HepG2 (cell line): ENCODE results near the gene MAPRE3. TPM values are rescaled to one million over a fixed set of nuclear protein-coding genes. Genes with fewer than 3 reads are reported as not detected.
A peak's percentile ranks its signal among the peaks of the same experiment; 100 is the strongest.

Source experiments
- DR1 ChIP-seq: sonication (generic); formaldehyde crosslinking; IDR thresholded peaks from 2 replicates; pipeline ENCODE4 v1.8.0; 2021; ENCODE audit warnings: mild to moderate bottlenecking, missing genetic modification reagents, inconsistent platforms
- ISX ChIP-seq: sonication (generic); formaldehyde crosslinking; conservative IDR thresholded peaks from 2 replicates; pipeline ENCODE4 v1.5.0; 2020; ENCODE audit warnings: missing genetic modification reagents
- JUND ChIP-seq: sonication (generic); formaldehyde crosslinking; IDR thresholded peaks from 2 replicates; pipeline ENCODE4 v1.8.0; 2022; ENCODE audit warnings: mild to moderate bottlenecking, missing genetic modification reagents
- KLF9 ChIP-seq: IDR thresholded peaks from 2 replicates; pipeline ENCODE4 v1.6.1; 2016; ENCODE audit warnings: low read depth
- MBNL3 ChIP-seq: fragments of 250-450 bp; sonication (Bioruptor Pico); conservative IDR thresholded peaks from 2 replicates; pipeline ENCODE4 v1.8.0; 2022; ENCODE audit warnings: mild to moderate bottlenecking, inconsistent platforms
- MIER2 ChIP-seq: IDR thresholded peaks from 2 replicates; pipeline ENCODE4 v1.6.1; 2016; ENCODE audit warnings: missing biosample characterization, missing genetic modification reagents
- PHF8 ChIP-seq: sonication (generic); formaldehyde crosslinking; IDR thresholded peaks from 2 replicates; pipeline ENCODE4 v1.5.0; 2020; ENCODE audit warnings: missing genetic modification reagents
- PRPF4 ChIP-seq: fragments of 200-400 bp; formaldehyde crosslinking; IDR thresholded peaks from 2 replicates; pipeline ENCODE4 v1.6.1; 2016; ENCODE audit warnings: low read length, low read depth; ENCODE audit not compliant: poor library complexity, severe bottlenecking
- RFXANK ChIP-seq: IDR thresholded peaks from 2 replicates; pipeline ENCODE4 v1.6.1; 2016
- THAP11 ChIP-seq: IDR thresholded peaks from 2 replicates; pipeline ENCODE4 v1.6.1; 2016; ENCODE audit warnings: missing biosample characterization, missing genetic modification reagents
- ZBTB38 ChIP-seq: sonication (generic); formaldehyde crosslinking; IDR thresholded peaks from 2 replicates; pipeline ENCODE4 v1.5.1; 2020; ENCODE audit warnings: mild to moderate bottlenecking, missing genetic modification reagents
- ZFP90 ChIP-seq: sonication (generic); formaldehyde crosslinking; IDR thresholded peaks from 2 replicates; pipeline ENCODE4 v1.8.0; 2022; ENCODE audit warnings: missing genetic modification reagents, mild to moderate bottlenecking, inconsistent platforms, borderline replicate concordance
- ZNF333 ChIP-seq: sonication (generic); formaldehyde crosslinking; IDR thresholded peaks from 2 replicates; pipeline ENCODE4 v1.4.0; 2020; ENCODE audit warnings: mild to moderate bottlenecking, missing genetic modification reagents, borderline replicate concordance
- ZNF44 ChIP-seq: sonication (generic); formaldehyde crosslinking; IDR thresholded peaks from 2 replicates; pipeline ENCODE4 v1.5.1; 2020; ENCODE audit warnings: mild to moderate bottlenecking, missing genetic modification reagents
- ZNF564 ChIP-seq: sonication (generic); formaldehyde crosslinking; IDR thresholded peaks from 2 replicates; pipeline ENCODE4 v1.8.1; 2023; ENCODE audit warnings: mild to moderate bottlenecking, missing genetic modification reagents
- polyA plus RNA-seq, 8 experiments: library from polyadenylated mRNA; depleted of rRNA in 3 of 8; stranded (reverse) in 7 of 8; unstranded in 1 of 8; fragments of >200 nt; fragmentation: Illumina TruSeq in 4 of 8; extraction: Trizol in 4 of 8; gene quantifications; 2 replicates each; pipeline versions ENCODE4 v1.2.1 to v1.2.3, GENCODE V29; 2011 to 2016; ENCODE audit warnings: low read depth in 4 of 8, missing spikeins in 1 of 8, mixed read lengths in 1 of 8; ENCODE audit not compliant: insufficient read depth in 1 of 8
- total RNA-seq, 5 experiments: library from RNA; depleted of rRNA; stranded (reverse); fragments of >200 nt; fragmentation: Illumina TruSeq; extraction: Trizol; gene quantifications; 2 replicates each; pipeline ENCODE4 v1.2.3, GENCODE V29; 2016; ENCODE audit warnings: low read depth in 1 of 5
- TF ChIP-seq, protein P1 (sequence below): sonication (generic); formaldehyde crosslinking; IDR thresholded peaks from 2 replicates; pipeline ENCODE4 v1.4.0; 2020; ENCODE audit warnings: missing genetic modification reagents, borderline replicate concordance
- TF ChIP-seq, protein P2 (sequence below): sonication (generic); formaldehyde crosslinking; IDR thresholded peaks from 2 replicates; pipeline ENCODE4 v1.9.0; 2021; ENCODE audit warnings: missing genetic modification reagents, mild to moderate bottlenecking, borderline replicate concordance
- TF ChIP-seq, protein P3 (sequence below): IDR thresholded peaks from 2 replicates; pipeline ENCODE4 v1.6.1; 2018; ENCODE audit warnings: missing genetic modification reagents
- TF ChIP-seq, protein P4 (sequence below): sonication (generic); formaldehyde crosslinking; IDR thresholded peaks from 2 replicates; pipeline ENCODE4 v1.9.0; 2021; ENCODE audit warnings: missing genetic modification reagents, borderline replicate concordance

Gene MAPRE3
- total and polyA plus RNA-seq, 2 of the 13 experiments (the other 11 are each of a cell fraction or from before 2014, with no cell fraction given) = 0.31 to 0.91 TPM

DNA sequence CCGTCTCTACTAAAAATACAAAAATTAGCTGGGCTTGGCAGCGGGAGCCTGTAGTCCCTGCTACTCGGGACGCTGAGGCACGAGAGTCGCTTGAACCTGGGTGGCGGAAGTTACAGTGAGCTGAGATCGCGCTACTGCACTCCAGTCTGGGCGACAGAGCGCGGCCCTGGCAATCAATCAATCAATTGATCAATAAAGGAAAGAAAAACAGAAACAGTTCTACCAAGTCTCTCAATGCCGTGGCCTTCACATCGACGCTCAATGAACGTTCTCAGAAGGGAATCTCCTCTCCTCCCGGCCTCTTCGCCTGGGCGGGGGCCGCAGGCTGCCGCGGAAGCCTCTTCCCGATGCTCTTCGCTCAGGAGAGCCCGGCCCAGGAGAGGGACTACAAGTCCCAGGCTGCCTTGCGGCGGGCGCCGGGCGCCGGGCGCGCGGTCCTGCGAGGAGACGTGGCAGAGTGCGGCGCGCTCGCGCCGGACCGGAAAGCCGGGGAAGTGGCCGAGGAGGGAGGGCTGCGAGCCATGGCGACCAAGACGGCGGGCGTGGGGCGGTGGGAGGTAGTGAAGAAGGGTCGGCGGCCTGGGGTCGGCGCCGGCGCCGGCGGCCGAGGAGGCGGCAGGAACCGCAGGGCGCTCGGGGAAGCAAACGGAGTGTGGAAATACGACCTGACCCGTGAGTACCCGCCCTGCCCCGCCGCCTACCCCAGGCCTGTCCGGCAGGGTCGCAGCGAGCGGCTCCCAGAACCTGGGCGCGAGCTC, 62.2 kb downstream of the MAPRE3 start, which contains the start of gene TMEM214 (continued):
- TF ChIP-seq ZNF333 (no peak), ZBTB38 (CRISPR knock-in tag) (peak; percentile 73; the same call in 1 of the 2 replicates), ISX (CRISPR knock-in tag) (0 out of 2 replicates have a peak, but pooled peaks have one; percentile 42), JUND (CRISPR knock-in tag) (no peak), MBNL3 (CRISPR knock-in tag) (no peak), PRPF4 (peak; percentile 81), DR1 (no peak; the same call in 1 of the 2 replicates), ZFP90 (peak; percentile 80; the same call in 1 of the 2 replicates), RFXANK (CRISPR knock-in tag) (0 out of 2 replicates have a peak, but pooled peaks have one; percentile 42), ZNF44 (no peak), ZNF564 (CRISPR knock-in tag) (no peak), PHF8 (CRISPR knock-in tag) (peak; percentile 93), MIER2 (no peak; the same call in none of the 2 replicates), THAP11 (CRISPR knock-in tag) (peak; percentile 99), KLF9 (CRISPR knock-in tag) (peak; percentile 53; the same call in 1 of the 2 replicates)
- TF ChIP-seq, protein P1, sequence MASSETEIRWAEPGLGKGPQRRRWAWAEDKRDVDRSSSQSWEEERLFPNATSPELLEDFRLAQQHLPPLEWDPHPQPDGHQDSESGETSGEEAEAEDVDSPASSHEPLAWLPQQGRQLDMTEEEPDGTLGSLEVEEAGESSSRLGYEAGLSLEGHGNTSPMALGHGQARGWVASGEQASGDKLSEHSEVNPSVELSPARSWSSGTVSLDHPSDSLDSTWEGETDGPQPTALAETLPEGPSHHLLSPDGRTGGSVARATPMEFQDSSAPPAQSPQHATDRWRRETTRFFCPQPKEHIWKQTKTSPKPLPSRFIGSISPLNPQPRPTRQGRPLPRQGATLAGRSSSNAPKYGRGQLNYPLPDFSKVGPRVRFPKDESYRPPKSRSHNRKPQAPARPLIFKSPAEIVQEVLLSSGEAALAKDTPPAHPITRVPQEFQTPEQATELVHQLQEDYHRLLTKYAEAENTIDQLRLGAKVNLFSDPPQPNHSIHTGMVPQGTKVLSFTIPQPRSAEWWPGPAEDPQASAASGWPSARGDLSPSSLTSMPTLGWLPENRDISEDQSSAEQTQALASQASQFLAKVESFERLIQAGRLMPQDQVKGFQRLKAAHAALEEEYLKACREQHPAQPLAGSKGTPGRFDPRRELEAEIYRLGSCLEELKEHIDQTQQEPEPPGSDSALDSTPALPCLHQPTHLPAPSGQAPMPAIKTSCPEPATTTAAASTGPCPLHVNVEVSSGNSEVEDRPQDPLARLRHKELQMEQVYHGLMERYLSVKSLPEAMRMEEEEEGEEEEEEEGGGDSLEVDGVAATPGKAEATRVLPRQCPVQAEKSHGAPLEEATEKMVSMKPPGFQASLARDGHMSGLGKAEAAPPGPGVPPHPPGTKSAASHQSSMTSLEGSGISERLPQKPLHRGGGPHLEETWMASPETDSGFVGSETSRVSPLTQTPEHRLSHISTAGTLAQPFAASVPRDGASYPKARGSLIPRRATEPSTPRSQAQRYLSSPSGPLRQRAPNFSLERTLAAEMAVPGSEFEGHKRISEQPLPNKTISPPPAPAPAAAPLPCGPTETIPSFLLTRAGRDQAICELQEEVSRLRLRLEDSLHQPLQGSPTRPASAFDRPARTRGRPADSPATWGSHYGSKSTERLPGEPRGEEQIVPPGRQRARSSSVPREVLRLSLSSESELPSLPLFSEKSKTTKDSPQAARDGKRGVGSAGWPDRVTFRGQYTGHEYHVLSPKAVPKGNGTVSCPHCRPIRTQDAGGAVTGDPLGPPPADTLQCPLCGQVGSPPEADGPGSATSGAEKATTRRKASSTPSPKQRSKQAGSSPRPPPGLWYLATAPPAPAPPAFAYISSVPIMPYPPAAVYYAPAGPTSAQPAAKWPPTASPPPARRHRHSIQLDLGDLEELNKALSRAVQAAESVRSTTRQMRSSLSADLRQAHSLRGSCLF = no peak
- TF ChIP-seq, protein P2, sequence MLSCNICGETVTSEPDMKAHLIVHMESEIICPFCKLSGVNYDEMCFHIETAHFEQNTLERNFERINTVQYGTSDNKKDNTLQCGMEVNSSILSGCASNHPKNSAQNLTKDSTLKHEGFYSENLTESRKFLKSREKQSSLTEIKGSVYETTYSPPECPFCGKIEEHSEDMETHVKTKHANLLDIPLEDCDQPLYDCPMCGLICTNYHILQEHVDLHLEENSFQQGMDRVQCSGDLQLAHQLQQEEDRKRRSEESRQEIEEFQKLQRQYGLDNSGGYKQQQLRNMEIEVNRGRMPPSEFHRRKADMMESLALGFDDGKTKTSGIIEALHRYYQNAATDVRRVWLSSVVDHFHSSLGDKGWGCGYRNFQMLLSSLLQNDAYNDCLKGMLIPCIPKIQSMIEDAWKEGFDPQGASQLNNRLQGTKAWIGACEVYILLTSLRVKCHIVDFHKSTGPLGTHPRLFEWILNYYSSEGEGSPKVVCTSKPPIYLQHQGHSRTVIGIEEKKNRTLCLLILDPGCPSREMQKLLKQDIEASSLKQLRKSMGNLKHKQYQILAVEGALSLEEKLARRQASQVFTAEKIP (CRISPR knock-in tag) = no peak
- TF ChIP-seq, protein P3, sequence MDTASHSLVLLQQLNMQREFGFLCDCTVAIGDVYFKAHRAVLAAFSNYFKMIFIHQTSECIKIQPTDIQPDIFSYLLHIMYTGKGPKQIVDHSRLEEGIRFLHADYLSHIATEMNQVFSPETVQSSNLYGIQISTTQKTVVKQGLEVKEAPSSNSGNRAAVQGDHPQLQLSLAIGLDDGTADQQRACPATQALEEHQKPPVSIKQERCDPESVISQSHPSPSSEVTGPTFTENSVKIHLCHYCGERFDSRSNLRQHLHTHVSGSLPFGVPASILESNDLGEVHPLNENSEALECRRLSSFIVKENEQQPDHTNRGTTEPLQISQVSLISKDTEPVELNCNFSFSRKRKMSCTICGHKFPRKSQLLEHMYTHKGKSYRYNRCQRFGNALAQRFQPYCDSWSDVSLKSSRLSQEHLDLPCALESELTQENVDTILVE = peak; percentile 30; the same call in 1 of the 2 replicates
- TF ChIP-seq, protein P4, sequence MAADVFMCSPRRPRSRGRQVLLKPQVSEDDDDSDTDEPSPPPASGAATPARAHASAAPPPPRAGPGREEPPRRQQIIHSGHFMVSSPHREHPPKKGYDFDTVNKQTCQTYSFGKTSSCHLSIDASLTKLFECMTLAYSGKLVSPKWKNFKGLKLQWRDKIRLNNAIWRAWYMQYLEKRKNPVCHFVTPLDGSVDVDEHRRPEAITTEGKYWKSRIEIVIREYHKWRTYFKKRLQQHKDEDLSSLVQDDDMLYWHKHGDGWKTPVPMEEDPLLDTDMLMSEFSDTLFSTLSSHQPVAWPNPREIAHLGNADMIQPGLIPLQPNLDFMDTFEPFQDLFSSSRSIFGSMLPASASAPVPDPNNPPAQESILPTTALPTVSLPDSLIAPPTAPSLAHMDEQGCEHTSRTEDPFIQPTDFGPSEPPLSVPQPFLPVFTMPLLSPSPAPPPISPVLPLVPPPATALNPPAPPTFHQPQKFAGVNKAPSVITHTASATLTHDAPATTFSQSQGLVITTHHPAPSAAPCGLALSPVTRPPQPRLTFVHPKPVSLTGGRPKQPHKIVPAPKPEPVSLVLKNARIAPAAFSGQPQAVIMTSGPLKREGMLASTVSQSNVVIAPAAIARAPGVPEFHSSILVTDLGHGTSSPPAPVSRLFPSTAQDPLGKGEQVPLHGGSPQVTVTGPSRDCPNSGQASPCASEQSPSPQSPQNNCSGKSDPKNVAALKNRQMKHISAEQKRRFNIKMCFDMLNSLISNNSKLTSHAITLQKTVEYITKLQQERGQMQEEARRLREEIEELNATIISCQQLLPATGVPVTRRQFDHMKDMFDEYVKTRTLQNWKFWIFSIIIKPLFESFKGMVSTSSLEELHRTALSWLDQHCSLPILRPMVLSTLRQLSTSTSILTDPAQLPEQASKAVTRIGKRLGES (CRISPR knock-in tag) = no peak
